ENCODE results near the gene PHKB. TPM values are rescaled to one million over a fixed set of nuclear protein-coding genes. Genes with fewer than 3 reads are reported as not detected.

Gene PHKB
- polyA plus RNA-seq, 1 donor from 2014 or later = 99.5 TPM

- Histone ChIP-seq H3K36me3 (ENCODE audit: insufficient read depth, low read length) (no peaks in the 10 kb centered on the region), H2AFZ (ENCODE audit: low read depth, low read length) (no peak overlapping the region), H3K27ac (ENCODE audit: low read length) (no peak overlapping the region), H3F3A (ENCODE audit: insufficient read depth, low read length, poor library complexity, severe bottlenecking) (no peaks in the 10 kb centered on the region), H4K20me1 (ENCODE audit: insufficient read depth) (no peaks in the 10 kb centered on the region), H3K9ac (ENCODE audit: low read length) (no peak overlapping the region), H3K9me3 (ENCODE audit: low read length) (no peaks in the 10 kb centered on the region), H3K27me3 (ENCODE audit: insufficient read depth, low read depth, low read length) (no peaks in the 10 kb centered on the region), H3K79me2 (replicated peaks; ENCODE audit: insufficient read depth, low read length) (no peaks in the 10 kb centered on the region), H3K4me3 (ENCODE audit: low read length) (no peak overlapping the region), H3K4me2 (ENCODE audit: low read length) (no peak overlapping the region), H3K9me2 (ENCODE audit: insufficient read depth, low read length) (no peaks in the 10 kb centered on the region)
- TF ChIP-seq REST (IDR thresholded peaks at IDR 0.05; ENCODE audit: borderline replicate concordance) = no peak
- TF ChIP-seq RAD21 (conservative IDR thresholded peaks at IDR 0.05) = no peak
- no peak for TF ChIP-seq MXI1 (conservative IDR thresholded peaks at IDR 0.05; ENCODE audit: poor library complexity, severe bottlenecking)
- TF ChIP-seq, protein P1, sequence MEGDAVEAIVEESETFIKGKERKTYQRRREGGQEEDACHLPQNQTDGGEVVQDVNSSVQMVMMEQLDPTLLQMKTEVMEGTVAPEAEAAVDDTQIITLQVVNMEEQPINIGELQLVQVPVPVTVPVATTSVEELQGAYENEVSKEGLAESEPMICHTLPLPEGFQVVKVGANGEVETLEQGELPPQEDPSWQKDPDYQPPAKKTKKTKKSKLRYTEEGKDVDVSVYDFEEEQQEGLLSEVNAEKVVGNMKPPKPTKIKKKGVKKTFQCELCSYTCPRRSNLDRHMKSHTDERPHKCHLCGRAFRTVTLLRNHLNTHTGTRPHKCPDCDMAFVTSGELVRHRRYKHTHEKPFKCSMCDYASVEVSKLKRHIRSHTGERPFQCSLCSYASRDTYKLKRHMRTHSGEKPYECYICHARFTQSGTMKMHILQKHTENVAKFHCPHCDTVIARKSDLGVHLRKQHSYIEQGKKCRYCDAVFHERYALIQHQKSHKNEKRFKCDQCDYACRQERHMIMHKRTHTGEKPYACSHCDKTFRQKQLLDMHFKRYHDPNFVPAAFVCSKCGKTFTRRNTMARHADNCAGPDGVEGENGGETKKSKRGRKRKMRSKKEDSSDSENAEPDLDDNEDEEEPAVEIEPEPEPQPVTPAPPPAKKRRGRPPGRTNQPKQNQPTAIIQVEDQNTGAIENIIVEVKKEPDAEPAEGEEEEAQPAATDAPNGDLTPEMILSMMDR (IDR thresholded peaks at IDR 0.05; ENCODE audit: poor library complexity, severe bottlenecking) = no peak
- TF ChIP-seq EP300 (conservative IDR thresholded peaks at IDR 0.05; ENCODE audit: poor library complexity, severe bottlenecking) = no peak
- TF ChIP-seq SMC3 (conservative IDR thresholded peaks at IDR 0.05; ENCODE audit: poor library complexity) = no peak
These were observed 156.6 kb downstream of the PHKB start for GRCh38 chr16:47617732-47618131.

GRCh38 chr16:47622451-47623176 lies 161.5 kb downstream of the PHKB start:
- Histone ChIP-seq H3K9me3 (ENCODE audit: low read length) (no peaks in the 10 kb centered on the region), H3K79me2 (replicated peaks; ENCODE audit: insufficient read depth, low read length) (no peaks in the 10 kb centered on the region), H3K9ac (ENCODE audit: low read length) (no peak overlapping the region), H2AFZ (ENCODE audit: low read depth, low read length) (no peak overlapping the region), H3K4me2 (ENCODE audit: low read length) (no peak overlapping the region), H4K20me1 (ENCODE audit: insufficient read depth) (no peaks in the 10 kb centered on the region), H3K9me2 (ENCODE audit: insufficient read depth, low read length) (no peaks in the 10 kb centered on the region), H3F3A (ENCODE audit: insufficient read depth, low read length, poor library complexity, severe bottlenecking) (peaks cover 3% of the 10 kb centered on the region), H3K4me3 (ENCODE audit: low read length) (no peak overlapping the region), H3K27me3 (ENCODE audit: insufficient read depth, low read depth, low read length) (no peaks in the 10 kb centered on the region), H3K27ac (ENCODE audit: low read length) (no peak overlapping the region), H3K36me3 (ENCODE audit: insufficient read depth, low read length) (no peaks in the 10 kb centered on the region)
- TF ChIP-seq EZH2 (IDR thresholded peaks at IDR 0.05; ENCODE audit: borderline replicate concordance, insufficient read depth, low read length, poor library complexity, severe bottlenecking) (no peak), REST (IDR thresholded peaks at IDR 0.05; ENCODE audit: borderline replicate concordance) (no peak), RAD21 (conservative IDR thresholded peaks at IDR 0.05) (no peak), EP300 (conservative IDR thresholded peaks at IDR 0.05; ENCODE audit: poor library complexity, severe bottlenecking) (no peak), POLR2AphosphoS5 (IDR thresholded peaks at IDR 0.05) (no peak), MXI1 (conservative IDR thresholded peaks at IDR 0.05; ENCODE audit: poor library complexity, severe bottlenecking) (no peak), TAF1 (IDR thresholded peaks at IDR 0.05; ENCODE audit: low read depth) (no peak), SMC3 (conservative IDR thresholded peaks at IDR 0.05; ENCODE audit: poor library complexity) (no peak)
- TF ChIP-seq, protein P1 (IDR thresholded peaks at IDR 0.05; ENCODE audit: poor library complexity, severe bottlenecking) = no peak
